CD4-positive, alpha-beta T cell treated with Interleukin-15 for 1 hour (primary cell): Measurements from ENCODE around the gene CPT1C.

Source experiments
- DNase-seq: peaks from one replicate; pipeline ENCODE4 v3.0.0-alpha.2; 2020

The CPT1C gene

GRCh38 chr19:49684251-49684982, 6.5 kb upstream of the CPT1C start:
- no peak for DNase-seq

GRCh38 chr19:49684983-49685553, 5.8 kb upstream of the CPT1C start:
- DNase-seq = no peak

DNA sequence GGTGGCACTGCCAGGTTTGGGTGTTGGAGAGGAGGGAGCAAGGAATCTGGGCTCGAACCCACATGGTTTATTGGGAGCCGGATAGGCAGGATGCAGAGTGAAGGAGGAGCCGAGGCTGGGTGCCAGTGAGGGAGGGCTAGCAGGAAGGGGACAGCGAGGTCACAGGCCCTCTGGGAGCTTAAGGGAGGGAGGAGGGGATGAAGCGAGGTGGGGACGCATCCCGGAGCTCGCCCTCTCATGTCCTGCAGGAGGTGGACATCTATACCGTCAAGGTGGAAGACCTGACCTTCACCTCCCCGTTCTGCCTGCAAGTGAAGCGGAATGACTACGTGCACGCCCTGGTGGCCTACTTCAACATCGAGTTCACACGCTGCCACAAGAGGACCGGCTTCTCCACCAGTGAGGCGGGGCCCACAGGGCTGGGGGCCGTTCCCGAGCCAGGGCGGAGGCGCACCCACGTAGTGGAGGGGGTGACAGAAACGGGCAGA, 5.0 kb upstream of the CPT1C start:
- no peak for DNase-seq

- no peak for DNase-seq
Observed at GRCh38 chr19:49686503-49687088, 4.3 kb upstream of the CPT1C start.

DNA sequence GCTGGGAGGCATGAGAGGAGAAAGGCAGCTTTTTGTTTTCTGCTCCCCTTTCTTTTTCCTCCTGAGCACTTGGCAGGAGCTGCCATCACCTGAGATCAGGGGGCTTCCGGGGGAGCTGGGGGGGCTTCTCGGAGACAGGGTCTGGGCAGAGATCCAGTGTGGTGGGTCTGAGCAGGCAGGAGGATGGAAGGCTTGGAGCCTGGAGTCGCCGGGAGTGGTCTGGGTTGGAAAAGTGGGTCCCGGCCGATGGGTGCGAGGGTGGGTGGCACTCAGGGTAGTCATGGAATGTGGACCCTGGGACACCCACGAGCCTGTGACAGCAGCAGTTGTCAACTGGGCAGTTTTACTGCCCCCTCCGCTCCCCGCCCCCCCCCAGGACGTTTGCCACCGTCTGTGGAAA, 3.8 kb upstream of the CPT1C start:
- DNase-seq = no peak

GRCh38 chr19:49687566-49688316, 3.2 kb upstream of the CPT1C start:
- DNase-seq = no peak

DNA sequence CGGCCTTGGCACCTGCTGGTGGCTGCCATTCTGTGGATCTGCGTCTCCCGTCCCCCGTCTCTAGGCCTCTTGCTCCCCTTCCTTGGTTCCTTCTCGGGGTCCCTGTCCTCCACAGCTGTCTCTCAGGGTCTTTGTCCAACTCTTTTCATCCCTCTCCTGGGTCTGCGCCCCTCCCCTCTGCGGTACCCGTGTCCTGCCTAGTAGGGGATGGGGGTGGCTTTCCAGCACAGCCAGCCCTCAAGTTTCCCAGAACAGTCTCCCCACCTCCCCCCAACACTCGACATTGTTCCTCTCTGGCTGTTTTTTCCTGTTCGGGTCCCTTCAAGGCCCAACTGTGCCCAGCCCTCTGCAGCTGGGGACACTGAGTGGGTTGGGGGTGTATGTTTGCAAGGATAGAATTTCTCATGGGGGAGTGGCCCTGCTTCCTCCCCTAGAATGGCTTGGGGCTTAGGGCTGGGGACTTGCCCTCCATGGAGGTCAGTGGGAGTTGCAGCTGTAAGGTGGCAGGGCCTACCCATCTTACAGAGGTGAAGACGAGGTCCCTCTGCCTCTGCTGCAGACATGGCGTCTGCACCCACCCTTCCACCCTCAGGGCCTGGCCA, 2.3 kb upstream of the CPT1C start:
- no peak for DNase-seq

DNA sequence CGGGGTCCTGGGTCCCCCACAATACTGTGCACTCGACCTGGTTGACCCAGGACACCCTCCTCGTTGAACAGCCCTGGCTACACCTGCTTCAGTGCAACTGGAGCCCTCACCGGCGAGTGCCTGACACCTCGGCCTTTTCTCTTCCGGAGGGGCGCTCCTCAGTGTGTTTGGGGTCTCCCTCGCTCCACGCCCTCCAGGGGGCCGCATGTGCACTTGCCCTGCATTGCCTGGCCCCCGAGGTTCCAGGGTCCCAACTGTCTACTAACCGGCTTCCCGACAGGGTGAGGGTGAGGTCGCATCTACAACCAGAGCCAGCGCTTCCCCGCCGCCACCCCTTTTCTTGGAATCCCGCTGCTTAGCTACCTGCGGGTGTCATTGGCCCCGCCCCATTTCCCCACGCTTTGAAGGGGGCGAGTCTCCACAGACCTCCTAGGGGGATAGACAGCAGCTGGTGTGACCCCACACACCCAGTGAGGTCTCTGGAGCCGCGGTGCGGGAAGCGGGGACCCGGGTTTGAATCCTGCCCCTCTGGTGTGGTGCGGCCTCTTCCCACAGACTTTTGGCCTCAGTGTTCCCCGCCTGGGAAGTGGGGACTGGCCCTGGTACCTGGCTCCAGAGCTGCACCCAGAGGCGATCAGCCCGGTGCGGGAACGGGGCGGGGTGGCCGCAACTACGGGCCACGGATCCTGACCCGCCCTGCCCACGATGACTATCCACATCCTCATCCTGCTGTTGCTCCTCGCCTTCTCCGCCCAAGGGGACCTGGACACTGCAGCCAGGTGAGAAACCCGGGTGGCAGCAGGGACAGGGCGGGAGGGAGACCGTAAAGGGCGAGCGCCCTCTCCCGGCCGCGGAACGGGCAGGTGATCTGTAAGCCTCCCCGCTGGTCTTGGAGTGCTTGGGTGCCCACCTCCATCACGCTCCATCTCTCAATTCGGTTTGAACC, 1.5 kb upstream of the CPT1C start, which contains the start of gene ADM5:
Gene ADM5 (plus strand): TSS at position 462 of the 946 bp plus-strand sequence. CDS start 244 bp downstream, at position 706.
- peak; percentile 37 for DNase-seq

DNA sequence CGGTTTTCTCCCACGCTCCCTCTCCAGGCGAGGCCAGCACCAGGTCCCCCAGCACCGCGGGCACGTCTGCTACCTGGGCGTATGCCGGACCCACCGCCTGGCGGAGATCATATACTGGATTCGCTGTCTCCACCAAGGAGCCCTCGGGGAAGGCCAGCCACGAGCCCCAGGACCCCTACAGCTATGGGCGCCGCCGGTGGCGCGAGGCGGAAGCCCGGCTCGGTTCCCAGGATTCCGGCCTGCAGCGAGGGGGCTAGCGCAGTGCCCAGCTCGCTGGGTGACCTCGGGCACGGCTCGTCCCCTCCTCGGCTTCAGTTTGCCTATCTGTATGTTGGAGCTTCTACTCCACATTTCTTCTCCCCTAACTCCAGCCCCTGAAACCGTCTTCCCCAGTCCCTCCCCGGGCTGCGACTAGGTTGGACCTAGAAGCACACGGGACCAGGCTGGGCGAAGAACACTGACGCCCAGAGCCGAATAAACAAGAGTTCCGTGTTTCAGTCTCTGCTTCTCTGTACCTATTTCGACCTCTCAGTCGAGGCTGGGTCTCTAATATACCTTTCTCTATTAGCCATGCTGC, 749 bp upstream of the CPT1C start:
- no peak for DNase-seq

- no peak for DNase-seq
Observed at GRCh38 chr19:49691243-49692146, 579 bp downstream of the CPT1C start.

DNA sequence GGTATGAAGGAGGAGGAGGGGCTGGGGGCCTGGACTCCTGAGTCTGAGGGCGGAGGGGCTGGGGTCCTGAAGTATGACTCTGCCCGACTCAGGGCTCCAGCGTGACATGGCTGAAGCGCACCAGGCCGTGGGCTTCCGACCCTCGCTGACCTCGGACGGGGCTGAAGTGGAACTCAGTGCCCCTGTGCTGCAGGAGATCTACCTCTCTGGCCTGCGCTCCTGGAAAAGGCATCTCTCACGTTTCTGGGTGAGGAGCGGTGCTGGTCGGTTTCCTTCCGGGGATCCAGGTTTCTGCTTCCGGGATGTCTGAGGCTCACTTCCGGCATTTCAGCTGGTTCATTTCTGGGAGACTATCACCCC, 1.2 kb downstream of the CPT1C start:
- no peak for DNase-seq

- no peak for DNase-seq
Observed at GRCh38 chr19:49696115-49696514, 5.2 kb downstream of the CPT1C start.

DNA sequence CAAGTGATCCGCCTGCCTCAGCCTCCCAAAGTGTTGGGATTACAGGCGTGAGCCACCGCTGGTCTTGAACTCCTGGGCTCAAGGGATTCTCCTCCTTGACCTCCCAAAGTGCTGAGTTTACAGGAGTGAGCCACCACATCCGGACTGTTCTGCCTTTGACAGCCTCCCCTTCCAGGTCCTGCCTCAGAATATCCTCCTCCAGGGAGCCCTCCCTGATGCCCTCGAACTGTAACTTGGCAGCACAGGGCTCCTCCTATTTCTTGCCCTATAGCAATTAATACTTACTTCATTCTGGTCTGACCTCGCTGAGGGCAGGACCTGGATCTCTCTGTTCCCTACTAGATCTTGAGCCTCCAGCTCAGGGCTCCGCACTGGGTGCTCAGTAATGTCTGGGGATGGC, 5.9 kb downstream of the CPT1C start:
- DNase-seq = no peak

DNA sequence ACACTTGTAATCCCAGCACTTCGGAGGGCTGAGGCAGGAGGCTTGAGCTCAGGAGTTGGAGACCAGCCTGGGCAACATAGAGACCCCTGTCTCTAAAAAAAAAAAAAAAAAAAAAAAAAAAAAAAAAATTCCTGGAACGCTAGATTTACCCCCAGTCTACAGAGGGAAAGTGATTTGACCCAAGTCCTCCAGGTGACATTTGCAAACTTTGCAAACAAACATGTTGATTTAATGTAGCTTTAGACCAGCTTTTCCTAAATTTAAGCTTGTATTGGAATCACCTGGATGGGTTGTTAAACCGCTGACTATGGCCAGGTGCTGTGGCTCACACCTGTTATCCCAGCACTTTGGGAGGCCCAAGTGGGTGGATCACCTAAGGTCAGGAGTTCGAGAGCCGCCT, 8.4 kb downstream of the CPT1C start:
- DNase-seq = no peak

DNA sequence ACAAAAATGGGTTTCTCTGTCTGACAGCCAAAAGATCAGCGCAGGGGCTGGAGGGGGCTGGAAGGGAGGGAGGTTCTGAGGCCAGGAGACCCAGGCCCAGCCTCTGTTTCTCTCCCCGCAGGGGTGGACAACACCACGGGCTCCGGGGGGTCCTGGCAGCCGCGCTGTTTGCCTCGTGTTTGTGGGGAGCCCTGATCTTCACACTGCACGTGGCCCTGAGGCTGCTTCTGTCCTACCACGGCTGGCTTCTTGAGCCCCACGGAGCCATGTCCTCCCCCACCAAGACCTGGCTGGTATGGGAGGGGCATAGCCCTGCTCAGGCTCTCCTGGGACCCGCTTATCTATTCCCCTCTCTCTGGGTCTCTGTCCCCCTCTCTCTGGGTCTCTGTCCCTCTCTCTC, 9.6 kb downstream of the CPT1C start:
- no peak for DNase-seq

DNA sequence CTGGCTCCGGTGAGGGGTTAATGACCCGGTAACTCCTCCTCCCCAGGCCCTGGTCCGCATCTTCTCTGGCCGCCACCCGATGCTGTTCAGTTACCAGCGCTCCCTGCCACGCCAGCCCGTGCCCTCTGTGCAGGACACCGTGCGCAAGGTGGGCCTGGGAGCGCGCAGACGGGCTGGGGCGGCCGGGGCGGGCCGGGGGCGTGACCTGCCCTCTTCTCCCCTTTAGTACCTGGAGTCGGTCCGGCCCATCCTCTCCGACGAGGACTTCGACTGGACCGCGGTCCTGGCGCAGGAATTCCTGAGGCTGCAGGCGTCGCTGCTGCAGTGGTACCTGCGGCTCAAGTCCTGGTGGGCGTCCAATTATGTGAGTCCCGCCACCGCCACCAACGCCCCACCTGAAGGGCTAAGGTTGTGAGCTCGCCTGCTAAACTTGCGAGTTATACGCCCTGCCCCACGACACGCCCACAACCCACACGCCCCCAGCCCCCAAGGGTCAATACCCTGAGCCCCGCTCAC, 10.4 kb downstream of the CPT1C start:
- DNase-seq = no peak

- DNase-seq = no peak
Observed at GRCh38 chr19:49704888-49705642, 14.1 kb downstream of the CPT1C start.

DNA sequence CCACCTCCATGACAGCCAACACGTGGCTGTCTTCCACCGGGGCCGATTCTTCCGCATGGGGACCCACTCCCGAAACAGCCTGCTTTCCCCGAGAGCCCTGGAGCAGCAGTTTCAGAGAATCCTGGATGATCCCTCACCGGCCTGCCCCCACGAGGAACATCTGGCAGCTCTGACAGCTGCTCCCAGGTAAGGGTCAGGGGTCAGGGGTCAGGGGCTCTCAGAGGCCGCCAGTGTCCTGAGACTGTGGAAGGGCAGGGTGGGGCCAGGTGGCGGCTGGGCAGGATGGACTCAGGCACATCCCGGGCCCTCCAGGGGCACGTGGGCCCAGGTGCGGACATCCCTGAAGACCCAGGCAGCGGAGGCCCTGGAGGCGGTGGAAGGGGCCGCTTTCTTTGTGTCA, 15.0 kb downstream of the CPT1C start:
- DNase-seq = no peak

GRCh38 chr19:49710372-49710951, 19.5 kb downstream of the CPT1C start:
- DNase-seq = no peak
